ENCODE data around the gene CCDC187. TPM values are rescaled to one million over a fixed set of nuclear protein-coding genes. Genes with fewer than 3 reads are reported as not detected.

The CCDC187 gene
- total RNA-seq, 1 donor from 2014 or later: 1.4 TPM

- Mint-ChIP-seq H3K9me3 (ENCODE audit: low read depth) (no peaks in the 10 kb centered on the region), H3K27me3 (peaks cover 9% of the 10 kb centered on the region), H3K4me1 (ENCODE audit: low read depth) (peaks cover 2% of the 10 kb centered on the region), H3K36me3 (ENCODE audit: insufficient read depth) (no peaks in the 10 kb centered on the region), H3K27ac (no peak overlapping the region), H3K4me3 (ENCODE audit: low read depth) (no peak overlapping the region)
- no peak for DNase-seq (ENCODE audit: low spot score, unreplicated experiment)
- TF ChIP-seq CTCF (IDR thresholded peaks at IDR 0.05; ENCODE audit: unreplicated experiment): no peak
Observed at GRCh38 chr9:136287960-136288753, 15.7 kb downstream of the CCDC187 start.

GRCh38 chr9:136286987-136287379, 16.9 kb downstream of the CCDC187 start:
- Mint-ChIP-seq H3K27ac (no peak overlapping the region), H3K4me1 (ENCODE audit: low read depth) (peaks cover 2% of the 10 kb centered on the region), H3K27me3 (peaks cover 9% of the 10 kb centered on the region), H3K36me3 (ENCODE audit: insufficient read depth) (no peaks in the 10 kb centered on the region), H3K4me3 (ENCODE audit: low read depth) (no peak overlapping the region), H3K9me3 (ENCODE audit: low read depth) (no peaks in the 10 kb centered on the region)
- TF ChIP-seq CTCF (IDR thresholded peaks at IDR 0.05; ENCODE audit: unreplicated experiment): no peak
- DNase-seq (ENCODE audit: low spot score, unreplicated experiment): no peak

- Mint-ChIP-seq H3K27ac (no peak overlapping the region), H3K27me3 (peaks cover 9% of the 10 kb centered on the region), H3K36me3 (ENCODE audit: insufficient read depth) (no peaks in the 10 kb centered on the region), H3K4me3 (ENCODE audit: low read depth) (no peak overlapping the region), H3K4me1 (ENCODE audit: low read depth) (peaks cover 2% of the 10 kb centered on the region), H3K9me3 (ENCODE audit: low read depth) (no peaks in the 10 kb centered on the region)
- TF ChIP-seq CTCF (IDR thresholded peaks at IDR 0.05; ENCODE audit: unreplicated experiment): no peak
- DNase-seq (ENCODE audit: low spot score, unreplicated experiment): no peak
Observed at GRCh38 chr9:136286359-136286986, 17.4 kb downstream of the CCDC187 start.

- H3K4me1 Mint-ChIP-seq (ENCODE audit: low read depth): peaks cover 2% of the 10 kb centered on the region
- no peak for TF ChIP-seq CTCF (IDR thresholded peaks at IDR 0.05; ENCODE audit: unreplicated experiment)
- DNase-seq (ENCODE audit: low spot score, unreplicated experiment): no peak
- H3K9me3 Mint-ChIP-seq (ENCODE audit: low read depth): no peaks in the 10 kb centered on the region
- H3K27me3 Mint-ChIP-seq: peaks cover 9% of the 10 kb centered on the region
- no peaks in the 10 kb centered on the region for H3K36me3 Mint-ChIP-seq (ENCODE audit: insufficient read depth)
- no peak overlapping the region for H3K27ac Mint-ChIP-seq
- H3K4me3 Mint-ChIP-seq (ENCODE audit: low read depth): no peak overlapping the region
Observed at GRCh38 chr9:136285501-136286358, 18.2 kb downstream of the CCDC187 start.

DNA sequence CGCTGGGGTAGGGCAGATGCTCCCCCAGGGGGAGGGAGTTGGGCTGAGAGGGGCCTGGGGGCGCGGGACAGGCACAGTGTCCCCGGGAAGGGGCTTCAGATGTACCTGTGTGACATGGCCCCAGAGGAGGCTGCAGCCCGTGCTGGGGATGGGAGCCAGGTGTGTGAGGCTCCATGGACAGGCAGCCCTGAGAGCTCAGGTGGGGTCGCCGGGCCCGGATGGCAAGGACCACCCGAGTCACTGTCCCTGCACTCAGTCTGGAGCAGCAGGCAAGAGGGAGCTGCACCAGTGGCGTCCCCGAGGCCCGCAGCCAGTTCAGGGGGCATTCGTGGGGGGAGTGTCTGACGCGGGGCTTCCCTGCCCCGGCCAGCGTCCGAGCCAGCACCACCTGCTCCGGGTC, 18.9 kb downstream of the CCDC187 start:
- no peak for DNase-seq (ENCODE audit: low spot score, unreplicated experiment)
- H3K27me3 Mint-ChIP-seq: peaks cover 9% of the 10 kb centered on the region
- H3K36me3 Mint-ChIP-seq (ENCODE audit: insufficient read depth): no peaks in the 10 kb centered on the region
- TF ChIP-seq CTCF (IDR thresholded peaks at IDR 0.05; ENCODE audit: unreplicated experiment): no peak
- H3K9me3 Mint-ChIP-seq (ENCODE audit: low read depth): no peaks in the 10 kb centered on the region
- peaks cover 2% of the 10 kb centered on the region for H3K4me1 Mint-ChIP-seq (ENCODE audit: low read depth)
- no peak overlapping the region for H3K4me3 Mint-ChIP-seq (ENCODE audit: low read depth)
- no peak overlapping the region for H3K27ac Mint-ChIP-seq
